Vagina (tissue), 2 donors: ENCODE results near the gene GPC1. TPM values are rescaled to one million over a fixed set of nuclear protein-coding genes. Genes with fewer than 3 reads are reported as not detected.

Experiments used
- DNase-seq, 2 donors: peaks; one replicate each; pipeline ENCODE4 v3.0.0-alpha.2; 2017; ENCODE audit errors: extremely low spot score in 2 of 2
- H3K27ac ChIP-seq: fragments of 200-600 bp; sonication (generic); one replicate; pipeline ENCODE4 v1.5.1; 2019
- H3K27me3 ChIP-seq: fragments of 200-600 bp; sonication (generic); one replicate; pipeline ENCODE4 v1.5.1; 2019
- H3K36me3 ChIP-seq, 2 donors: fragments of 200-600 bp; sonication (generic); one replicate each; pipeline ENCODE4 v1.5.1; 2017 to 2019
- H3K4me1 ChIP-seq: fragments of 200-600 bp; sonication (generic); one replicate; pipeline ENCODE4 v1.5.1; 2019
- H3K4me3 ChIP-seq, 2 donors: fragments of 200-600 bp; sonication (generic); 1 replicate in 1 of 2; 2 replicates in 1 of 2; pipeline ENCODE4 v1.5.1; 2016 to 2019
- H3K9me3 ChIP-seq: fragments of 200-600 bp; sonication (generic); one replicate; pipeline ENCODE4 v1.5.1; 2019
- POLR2A ChIP-seq, 2 donors: fragments of 450-650 bp; IDR thresholded peaks; one replicate each; pipeline ENCODE4 v1.6.1; 2017; ENCODE audit warnings: antibody characterized with exemption in 2 of 2, mild to moderate bottlenecking in 2 of 2, moderate library complexity in 2 of 2
- POLR2AphosphoS5 ChIP-seq, 2 donors: sonication (generic); formaldehyde crosslinking; IDR thresholded peaks; one replicate each; pipeline ENCODE4 v1.9.0; 2017; ENCODE audit warnings: antibody characterized with exemption in 2 of 2, mild to moderate bottlenecking in 2 of 2, low read depth in 1 of 2; ENCODE audit not compliant: insufficient read depth in 1 of 2
- intact Hi-C: fragments of 100-400 bp; cut with DNase I; formaldehyde crosslinking; loops from one replicate; pipeline ENCODE4 v1.15.1; 2023
- total RNA-seq: library from RNA; depleted of rRNA; stranded (reverse); fragments of >200 nt; gene quantifications from one replicate; pipeline ENCODE4 v1.2.3, GENCODE V29; 2016
- TF ChIP-seq, protein P1 (sequence below), 3 experiments: fragments of 450-650 bp in 2 of 3; fragments of 200-600 bp in 1 of 3; sonication (generic) in 1 of 3; IDR thresholded peaks; one replicate each; pipeline ENCODE4 v1.5.1; 2017 to 2019; ENCODE audit warnings: antibody characterized with exemption in 3 of 3, mild to moderate bottlenecking in 2 of 3, moderate library complexity in 2 of 3

GPC1 gene
- total RNA-seq, 1 donor from 2014 or later, result 73.2 TPM

DNA sequence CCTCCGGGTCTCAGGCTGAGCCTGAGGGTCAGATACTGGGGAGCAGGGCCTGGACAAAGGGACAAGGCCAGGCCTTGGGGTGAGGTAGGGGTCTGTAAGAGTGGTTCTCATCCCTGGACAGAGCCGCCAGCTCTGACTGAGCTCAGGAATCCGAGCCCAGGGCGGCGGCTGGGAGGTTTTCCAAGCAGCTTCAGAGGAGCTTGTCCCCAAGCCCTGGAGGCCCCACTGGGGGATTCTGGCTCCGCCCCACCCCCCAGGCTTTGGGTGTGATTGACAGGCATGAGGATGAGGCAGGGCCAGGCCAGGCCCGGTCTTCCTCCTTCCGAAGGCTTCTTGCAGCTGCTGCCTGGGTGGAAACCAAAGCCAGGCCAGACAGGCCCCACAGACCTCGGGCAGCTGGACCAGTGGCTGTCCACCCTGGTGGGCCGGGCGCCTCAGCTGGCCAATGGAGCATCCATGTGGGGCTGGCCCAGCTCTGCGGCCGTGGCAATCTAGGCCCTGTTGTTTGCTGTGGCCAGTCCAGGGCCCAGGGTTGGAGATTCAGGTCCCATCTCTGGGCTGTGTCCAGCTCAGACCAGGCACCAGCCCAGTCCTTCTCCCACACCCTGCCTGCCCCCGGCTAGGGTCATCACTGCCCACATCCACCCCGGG lies 23.1 kb upstream of the GPC1 start:
- no peaks in the 10 kb centered on the region for H3K36me3 ChIP-seq
- intact Hi-C loops, result no loop called here
- TF ChIP-seq POLR2AphosphoS5 (IDR thresholded peaks at IDR 0.05; ENCODE audit: insufficient read depth in 1 of 2, low read depth in 1 of 2) (no peak), POLR2A (IDR thresholded peaks at IDR 0.05) (no peak)
- TF ChIP-seq, protein P1, sequence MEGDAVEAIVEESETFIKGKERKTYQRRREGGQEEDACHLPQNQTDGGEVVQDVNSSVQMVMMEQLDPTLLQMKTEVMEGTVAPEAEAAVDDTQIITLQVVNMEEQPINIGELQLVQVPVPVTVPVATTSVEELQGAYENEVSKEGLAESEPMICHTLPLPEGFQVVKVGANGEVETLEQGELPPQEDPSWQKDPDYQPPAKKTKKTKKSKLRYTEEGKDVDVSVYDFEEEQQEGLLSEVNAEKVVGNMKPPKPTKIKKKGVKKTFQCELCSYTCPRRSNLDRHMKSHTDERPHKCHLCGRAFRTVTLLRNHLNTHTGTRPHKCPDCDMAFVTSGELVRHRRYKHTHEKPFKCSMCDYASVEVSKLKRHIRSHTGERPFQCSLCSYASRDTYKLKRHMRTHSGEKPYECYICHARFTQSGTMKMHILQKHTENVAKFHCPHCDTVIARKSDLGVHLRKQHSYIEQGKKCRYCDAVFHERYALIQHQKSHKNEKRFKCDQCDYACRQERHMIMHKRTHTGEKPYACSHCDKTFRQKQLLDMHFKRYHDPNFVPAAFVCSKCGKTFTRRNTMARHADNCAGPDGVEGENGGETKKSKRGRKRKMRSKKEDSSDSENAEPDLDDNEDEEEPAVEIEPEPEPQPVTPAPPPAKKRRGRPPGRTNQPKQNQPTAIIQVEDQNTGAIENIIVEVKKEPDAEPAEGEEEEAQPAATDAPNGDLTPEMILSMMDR (IDR thresholded peaks at IDR 0.05), result no peak
- peaks cover 7% of the 10 kb centered on the region for H3K4me1 ChIP-seq
- no peaks in the 10 kb centered on the region for H3K27me3 ChIP-seq
- DNase-seq, result no peak
- H3K9me3 ChIP-seq, result no peaks in the 10 kb centered on the region
- H3K27ac ChIP-seq, result no peak overlapping the region
- H3K4me3 ChIP-seq, result no peak overlapping the region

DNA sequence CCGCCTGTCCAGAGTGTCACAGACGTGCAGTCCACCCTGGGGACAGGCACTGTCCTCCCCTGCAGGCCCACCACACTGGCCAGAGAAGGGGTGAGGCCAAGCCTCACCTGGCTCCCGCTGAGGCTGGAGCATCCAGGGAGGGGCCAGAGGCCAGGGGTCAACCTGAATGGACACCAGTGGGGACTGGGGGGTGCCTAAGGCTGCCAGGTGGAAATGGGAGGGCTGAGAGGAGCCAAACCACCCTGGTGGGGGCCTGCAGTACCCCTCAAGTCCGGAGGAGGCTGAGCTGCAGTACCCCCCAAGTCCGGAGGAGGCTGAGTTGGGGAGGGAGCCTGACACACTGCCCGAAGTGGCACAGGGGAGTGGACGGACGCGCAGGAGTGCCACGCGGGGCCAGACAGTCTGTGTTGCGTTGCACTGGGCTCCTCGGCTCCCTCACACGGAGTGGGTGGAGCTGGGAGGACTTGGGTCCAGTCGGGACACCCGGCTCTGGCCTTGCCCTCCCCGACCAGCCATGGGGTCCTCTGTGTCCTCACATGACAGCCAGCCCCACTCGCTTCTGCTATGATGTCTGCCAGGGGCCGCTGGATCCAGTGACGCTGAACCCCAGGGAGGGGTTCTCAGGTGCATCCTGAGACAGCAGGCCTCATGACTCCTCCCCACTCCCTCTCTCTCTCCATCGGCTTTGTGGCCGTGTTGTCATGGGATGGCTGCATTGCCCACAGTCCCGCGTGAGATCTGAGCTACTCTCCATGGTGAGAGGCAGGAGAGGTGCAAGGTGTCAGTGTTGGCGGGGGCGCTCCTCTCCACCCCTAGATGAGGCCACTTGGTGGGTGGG lies 22.3 kb upstream of the GPC1 start:
- no peak for DNase-seq
- no peaks in the 10 kb centered on the region for H3K36me3 ChIP-seq
- no peaks in the 10 kb centered on the region for H3K27me3 ChIP-seq
- no peak overlapping the region for H3K27ac ChIP-seq
- no peak overlapping the region for H3K4me3 ChIP-seq
- intact Hi-C loops, result no loop called here
- H3K4me1 ChIP-seq, result peaks cover 7% of the 10 kb centered on the region
- TF ChIP-seq POLR2AphosphoS5 (IDR thresholded peaks at IDR 0.05; ENCODE audit: insufficient read depth in 1 of 2, low read depth in 1 of 2) (no peak), POLR2A (IDR thresholded peaks at IDR 0.05) (no peak)
- TF ChIP-seq, protein P1 (IDR thresholded peaks at IDR 0.05), result no peak
- no peaks in the 10 kb centered on the region for H3K9me3 ChIP-seq

DNA sequence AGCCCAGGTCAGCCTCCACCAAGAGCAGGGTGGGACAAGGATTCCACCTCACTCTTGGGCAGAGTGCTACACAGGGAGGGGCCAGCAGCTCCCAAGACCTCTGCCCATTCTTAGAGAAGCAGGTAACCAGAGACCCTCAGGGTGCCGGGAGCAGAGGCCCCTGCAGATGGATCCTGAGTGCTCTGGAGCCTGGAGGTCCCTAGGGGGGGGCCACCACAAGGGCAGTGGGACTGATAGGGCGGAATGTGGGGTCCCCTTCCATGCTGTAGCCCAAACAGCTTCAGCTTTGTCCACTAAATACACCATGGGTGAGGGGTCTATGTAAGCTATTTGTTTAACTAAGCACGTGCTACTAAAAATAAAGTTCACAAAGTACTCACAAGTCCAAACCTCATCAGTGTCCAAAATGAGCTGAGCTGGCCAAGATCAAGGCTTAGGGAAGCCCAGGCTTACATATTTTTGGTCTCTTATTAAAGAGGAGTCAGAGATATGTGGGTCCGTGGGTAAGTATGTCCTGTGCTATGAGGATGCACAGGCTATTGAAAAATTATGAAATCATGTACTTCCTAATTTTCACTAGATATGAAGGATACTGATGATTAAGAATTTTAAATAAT lies 21.5 kb upstream of the GPC1 start:
- Histone ChIP-seq H3K27me3 (no peaks in the 10 kb centered on the region), H3K4me3 (no peak overlapping the region), H3K9me3 (no peaks in the 10 kb centered on the region), H3K4me1 (peaks cover 7% of the 10 kb centered on the region), H3K27ac (no peak overlapping the region), H3K36me3 (no peaks in the 10 kb centered on the region)
- intact Hi-C loops, result no loop called here
- no peak for TF ChIP-seq POLR2A (IDR thresholded peaks at IDR 0.05)
- TF ChIP-seq POLR2AphosphoS5 (IDR thresholded peaks at IDR 0.05; ENCODE audit: insufficient read depth in 1 of 2, low read depth in 1 of 2), result no peak
- TF ChIP-seq, protein P1 (IDR thresholded peaks at IDR 0.05), result no peak
- no peak for DNase-seq

DNA sequence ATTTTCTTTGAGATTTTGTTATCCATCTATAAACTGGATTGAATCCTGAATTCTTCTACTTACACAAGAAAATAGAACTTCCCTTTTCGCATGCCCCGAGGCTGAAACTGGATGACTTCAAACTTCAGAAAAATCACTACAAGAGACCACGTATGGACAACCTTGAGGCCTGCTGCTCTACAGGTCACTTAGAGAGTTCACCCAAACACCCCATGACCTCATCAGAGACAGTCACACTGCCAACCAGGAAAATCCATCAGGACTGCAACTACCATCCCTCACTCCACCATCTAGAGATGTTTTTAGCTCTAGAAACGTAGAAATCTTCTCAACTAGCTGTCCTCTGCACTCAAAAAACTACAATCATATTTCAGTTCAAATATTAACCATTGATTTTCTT lies 18.6 kb upstream of the GPC1 start:
- TF ChIP-seq, protein P1 (IDR thresholded peaks at IDR 0.05), result no peak
- no peak for TF ChIP-seq POLR2A (IDR thresholded peaks at IDR 0.05)
- TF ChIP-seq POLR2AphosphoS5 (IDR thresholded peaks at IDR 0.05; ENCODE audit: insufficient read depth in 1 of 2, low read depth in 1 of 2), result no peak
- Histone ChIP-seq H3K4me3 (no peak overlapping the region), H3K27ac (no peak overlapping the region), H3K36me3 (no peaks in the 10 kb centered on the region), H3K4me1 (peaks cover 6% of the 10 kb centered on the region), H3K9me3 (no peaks in the 10 kb centered on the region), H3K27me3 (no peaks in the 10 kb centered on the region)
- no peak for DNase-seq
- intact Hi-C loops, result loop anchor here (5.0 kb wide), 1 partner anchor 275 kb away; the partner anchor contains the start of gene OTOS
